D721Med (cell line): Measurements from ENCODE around the gene ZNF835.
"Not testable (repeated sequence)": the region's sequence is repeated elsewhere in the genome, so short reads cannot be mapped to it uniquely, and the experiment has no call there.

Source experiments
- DNase-seq: peaks from one replicate; pipeline ENCODE4 v3.0.0; 2011; ENCODE audit warnings: low spot score; ENCODE audit not compliant: insufficient read length
- FAIRE-seq: peaks from 2 replicates; lab custom pipeline; 2011; peaks lifted over from hg19 to GRCh38; lab: Jason Lieb, UNC
- CTCF ChIP-seq: IDR thresholded peaks from 2 replicates; pipeline ENCODE4 v1.5.1; 2012; ENCODE audit warnings: mild to moderate bottlenecking, control low read depth; ENCODE audit not compliant: insufficient read depth; ENCODE audit errors: missing control alignments

ZNF835 gene

GRCh38 chr19:56681702-56682101 is 10.1 kb upstream of the ZNF835 start:
- FAIRE-seq (no peak), DNase-seq (no peak)
- TF ChIP-seq CTCF = no peak

DNA sequence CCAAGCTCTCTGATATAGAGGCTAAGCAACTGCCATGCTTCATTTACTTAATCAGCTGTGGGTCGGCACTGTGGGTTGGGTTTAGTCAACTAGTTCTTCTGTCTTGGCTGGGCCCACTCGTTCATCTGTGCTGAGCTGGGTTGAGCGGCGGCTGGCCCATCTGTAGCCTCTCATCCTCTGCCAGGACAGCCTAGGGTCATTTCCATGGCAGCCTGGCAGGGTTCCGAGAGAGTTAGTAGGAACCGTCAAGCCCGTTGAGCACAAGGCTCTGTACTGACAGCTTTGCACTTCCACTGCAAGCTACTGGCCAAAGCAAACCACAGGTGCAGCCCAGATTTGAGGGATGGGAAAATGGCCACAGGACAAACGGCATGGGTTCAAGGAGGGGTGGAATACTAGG is 6.6 kb upstream of the ZNF835 start:
- no peak for DNase-seq
- FAIRE-seq = no peak
- TF ChIP-seq CTCF = no peak

GRCh38 chr19:56672610-56673009 is 1.1 kb upstream of the ZNF835 start:
- not testable (repeated sequence) for DNase-seq, FAIRE-seq

GRCh38 chr19:56670961-56671612 is 470 bp downstream of the ZNF835 start:
- TF ChIP-seq CTCF = no peak
- no peak for FAIRE-seq

DNA sequence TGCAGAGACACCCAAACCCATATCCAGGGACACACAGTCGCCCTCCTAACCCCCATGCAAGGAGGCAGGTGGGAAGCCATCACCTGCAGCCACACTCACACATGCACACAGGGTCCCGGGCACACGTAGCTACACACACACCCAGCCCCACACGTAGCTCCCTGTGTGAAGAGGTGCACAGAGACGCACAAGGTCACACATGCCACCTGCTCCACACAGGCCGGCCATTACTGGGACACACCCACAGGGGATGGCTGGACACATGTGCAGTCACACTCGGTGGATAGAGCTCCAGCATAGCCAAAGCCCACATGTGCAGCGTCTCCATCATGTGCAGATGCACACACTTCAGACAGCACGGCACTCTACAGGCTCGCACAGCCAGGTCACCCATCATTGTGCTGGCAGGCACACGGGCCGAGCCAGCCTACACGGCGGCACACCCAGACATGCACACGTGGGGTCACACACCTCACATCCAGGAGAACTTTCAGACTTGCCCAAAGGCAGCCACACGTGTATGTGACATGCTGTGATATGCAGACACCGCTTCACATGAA is 1.1 kb downstream of the ZNF835 start:
- DNase-seq = no peak
- no peak for FAIRE-seq
- TF ChIP-seq CTCF = no peak

More at GRCh38 chr19:56670961-56671612, 470 bp downstream of the ZNF835 start:
- DNase-seq = no peak

DNA sequence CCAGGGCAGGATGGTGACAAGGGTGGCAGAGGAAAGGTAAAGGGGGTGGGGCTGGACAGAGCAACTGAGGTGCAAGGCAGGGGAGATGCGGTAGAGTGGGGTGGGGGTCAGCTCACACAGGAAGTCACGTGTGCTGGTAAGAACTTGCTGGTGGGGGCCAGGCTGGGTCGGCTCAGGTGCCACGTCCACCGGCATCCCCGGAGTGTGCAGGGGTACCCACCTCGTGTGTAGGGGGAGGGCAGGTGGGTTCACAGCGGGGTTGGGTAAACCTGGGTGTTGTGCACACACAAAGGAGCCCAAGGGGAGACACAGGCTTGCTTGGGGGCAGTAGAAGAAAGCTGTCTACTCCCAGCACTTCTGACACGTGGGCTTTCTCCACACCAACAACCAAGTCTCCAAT is 2.9 kb downstream of the ZNF835 start:
- DNase-seq = no peak
- FAIRE-seq = no peak
- TF ChIP-seq CTCF = no peak

DNA sequence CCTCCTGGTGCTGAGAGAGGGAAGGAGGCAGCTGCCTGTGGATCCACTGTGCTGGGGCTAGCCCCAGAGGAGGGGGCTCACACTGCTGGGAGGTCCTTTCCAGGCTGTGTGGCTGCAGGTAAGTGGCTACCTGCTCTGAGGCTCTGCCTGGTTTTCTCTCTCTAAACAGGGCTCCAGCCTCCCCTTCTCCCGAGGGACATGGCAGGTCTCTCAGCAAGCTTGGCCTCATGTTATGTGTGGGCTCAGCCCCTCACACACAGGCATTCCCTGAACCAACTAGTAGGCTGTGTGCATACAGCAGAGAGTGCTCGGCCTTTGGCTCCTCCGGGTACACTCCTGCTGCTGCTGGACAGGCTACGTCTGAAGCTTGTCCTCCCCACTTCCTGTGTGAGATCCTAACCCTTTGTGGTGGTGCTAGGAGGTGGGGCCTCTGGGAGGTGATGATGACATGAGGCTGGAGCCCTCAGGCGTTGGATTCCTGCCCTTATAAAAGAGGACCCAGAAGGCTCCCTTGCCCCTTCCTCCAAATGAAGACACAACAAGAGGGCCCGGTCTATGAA is 4.2 kb downstream of the ZNF835 start:
- DNase-seq (no peak), FAIRE-seq (no peak)
- no peak for TF ChIP-seq CTCF
